Measurements from ENCODE around the gene AHCYL2.

DNA sequence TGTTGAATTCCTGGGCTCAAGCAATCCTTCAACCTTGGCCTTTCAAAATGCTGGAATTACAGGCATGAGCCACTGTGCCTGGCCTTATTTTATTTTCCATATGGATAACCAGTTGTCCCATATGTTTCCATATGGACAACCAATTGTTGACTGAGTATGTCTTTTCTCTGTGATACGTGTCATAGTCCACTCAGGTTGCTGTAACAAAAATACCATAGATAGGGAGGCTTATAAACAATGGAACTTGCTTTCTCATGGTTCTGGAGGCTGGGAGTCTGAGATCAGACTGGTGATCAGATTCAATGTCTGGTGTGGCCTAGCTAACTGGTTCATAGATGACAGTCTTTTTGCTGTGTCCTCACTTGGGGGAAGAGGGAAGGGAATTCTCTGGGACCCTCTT lies 19.4 kb downstream of the AHCYL2 start:
- TF ChIP-seq CTCF (IDR thresholded peaks at IDR 0.05) (no peak), EP300 (IDR thresholded peaks at IDR 0.05) (no peak)

All from ovary (tissue), 3 donors.